Pulmonary artery endothelial cell (primary cell): ENCODE measurements around the gene TMEM61. TPM values are rescaled to one million over a fixed set of nuclear protein-coding genes. Genes with fewer than 3 reads are reported as not detected.
"Not testable (repeated sequence)": the region's sequence is repeated elsewhere in the genome, so short reads cannot be mapped to it uniquely, and the experiment has no call there.

Source experiments
- DNase-seq: peaks from one replicate; pipeline ENCODE4 v3.0.0-alpha.2; 2011; ENCODE audit warnings: low read depth, low spot score
- total RNA-seq: library from RNA; depleted of rRNA; stranded (reverse); fragments of >200 nt; gene quantifications from 2 replicates; pipeline ENCODE4 v1.2.3, GENCODE V29; 2014

The TMEM61 gene
- total RNA-seq = not detected in 2 replicates

DNA sequence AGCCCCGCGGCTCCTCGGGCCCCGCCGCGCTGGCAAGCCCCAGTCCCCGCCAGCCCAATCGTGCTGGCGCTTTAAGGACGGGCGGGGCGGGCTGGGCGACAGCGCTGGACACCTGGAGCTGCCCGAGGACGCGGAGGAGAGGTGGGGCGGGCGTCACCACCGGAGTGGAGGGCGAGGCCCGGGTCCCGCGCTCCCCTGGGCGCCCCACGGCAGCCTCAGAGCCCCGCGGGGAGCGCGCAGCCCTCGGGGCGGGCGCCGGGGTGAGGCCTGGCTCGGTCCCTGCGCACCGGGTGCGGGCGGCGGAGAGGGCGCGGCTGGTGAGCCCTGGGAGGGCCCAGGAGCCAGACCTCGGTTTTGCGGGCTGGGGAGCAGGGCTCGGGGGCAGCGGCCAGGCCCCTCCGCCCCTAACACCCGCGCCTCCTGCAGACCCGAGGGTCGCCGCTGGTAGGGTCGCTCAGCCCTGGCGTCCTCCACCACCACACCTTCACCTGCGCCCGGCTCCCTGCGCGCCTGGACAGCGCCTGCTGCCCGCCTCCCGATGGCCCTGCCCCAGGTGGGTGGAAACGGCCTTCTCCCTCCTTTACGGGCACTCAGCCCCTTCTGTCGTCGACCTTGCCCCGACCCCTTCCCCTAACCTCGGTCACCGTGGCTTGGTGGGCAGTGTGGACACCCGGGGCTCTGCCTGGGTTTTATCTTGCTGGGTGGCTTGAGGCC, at the start of gene TMEM61:
Gene TMEM61, plus strand, starts transcription at position 101 of the 714 bp plus-strand sequence. Its CDS starts 438 bp downstream, at position 539.
- DNase-seq = no peak

DNA sequence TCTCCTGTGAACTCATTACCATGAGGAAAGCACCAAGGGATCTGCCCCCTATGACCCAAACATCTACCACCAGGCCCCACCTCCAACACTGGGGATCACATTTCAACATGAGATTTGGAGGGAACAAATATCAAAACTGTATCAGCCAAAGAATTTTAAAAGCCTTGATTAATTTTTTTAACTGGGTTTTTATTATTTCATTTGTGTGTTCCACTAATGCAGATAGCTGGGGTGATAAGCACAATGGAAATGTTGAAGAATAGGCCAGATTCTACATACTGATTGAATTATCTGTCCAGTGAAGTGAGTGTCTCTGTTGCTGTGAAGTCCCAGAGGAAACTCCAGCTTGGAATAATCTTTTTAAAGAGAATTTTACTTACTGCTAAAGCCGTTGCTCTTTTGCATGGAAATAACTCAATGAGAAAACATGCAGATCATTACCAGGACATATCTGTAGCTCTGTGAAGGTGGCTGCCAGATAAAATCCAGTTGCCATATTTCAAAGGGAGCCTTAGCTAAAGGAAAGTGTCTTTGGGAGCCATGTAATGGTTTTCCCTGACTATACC, 49.1 kb upstream of the TMEM61 start:
- DNase-seq = no peak

GRCh38 chr1:54934081-54934480, 46.3 kb upstream of the TMEM61 start:
- not testable (repeated sequence) for DNase-seq

DNA sequence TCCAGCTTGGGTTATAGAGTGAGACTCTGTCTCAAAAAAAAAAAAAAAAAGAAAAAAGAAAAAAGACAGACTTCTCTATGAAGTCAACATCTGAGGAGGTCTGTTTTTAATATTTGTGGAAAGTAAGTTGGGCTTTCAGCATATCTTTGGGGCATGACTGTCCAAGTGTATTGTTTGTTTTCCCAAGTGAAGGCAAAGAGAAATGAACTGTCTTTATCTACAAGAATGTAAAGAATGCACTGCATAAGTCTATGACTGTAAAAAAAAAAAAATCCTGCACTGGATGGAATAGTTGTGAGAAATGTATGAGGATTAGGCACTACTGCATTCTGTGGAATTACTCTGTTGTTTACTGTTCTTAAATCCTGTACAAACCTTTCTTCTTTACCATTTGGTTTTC, 45.6 kb upstream of the TMEM61 start:
- DNase-seq = peak; percentile 35

- no peak for DNase-seq
Measured at GRCh38 chr1:54936791-54937190, 43.6 kb upstream of the TMEM61 start.

DNA sequence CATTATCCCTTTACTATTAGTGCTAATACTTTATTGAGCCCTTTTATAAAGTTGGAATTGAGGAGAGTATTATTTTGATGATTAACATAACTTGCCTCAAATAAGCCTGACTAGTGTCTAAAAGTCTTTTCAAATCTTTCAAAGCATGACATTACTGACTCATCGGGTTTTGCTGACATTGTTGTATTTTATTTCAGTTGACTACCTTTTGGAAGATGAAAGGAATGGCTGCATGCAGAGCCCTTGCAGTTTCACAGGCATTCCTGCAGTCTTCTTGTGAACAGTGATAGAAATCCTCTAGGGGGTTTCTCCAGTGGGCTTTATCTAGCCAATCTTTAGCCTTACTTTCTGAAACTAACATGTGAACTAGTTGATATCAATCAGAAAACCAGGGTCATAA, 43.0 kb upstream of the TMEM61 start:
- DNase-seq = no peak

DNA sequence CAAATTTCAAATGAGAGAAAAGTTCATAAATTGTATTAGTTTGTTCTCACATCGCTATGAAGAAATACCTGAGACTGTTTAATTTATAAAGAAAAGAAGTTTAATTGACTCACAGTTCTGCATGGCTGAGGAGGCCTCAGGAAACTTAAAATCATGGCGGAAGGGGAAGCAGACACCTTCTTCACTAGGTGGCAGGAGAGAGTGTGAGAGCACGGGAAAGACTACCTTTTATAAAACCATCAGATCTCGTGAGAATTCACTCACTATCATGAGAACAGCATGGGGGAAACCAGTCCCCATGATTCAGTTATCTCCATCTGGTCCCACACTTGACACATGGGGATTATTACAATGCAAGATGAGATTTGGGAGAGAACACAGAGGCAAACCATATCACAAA, 41.5 kb upstream of the TMEM61 start:
- not testable (repeated sequence) for DNase-seq

DNA sequence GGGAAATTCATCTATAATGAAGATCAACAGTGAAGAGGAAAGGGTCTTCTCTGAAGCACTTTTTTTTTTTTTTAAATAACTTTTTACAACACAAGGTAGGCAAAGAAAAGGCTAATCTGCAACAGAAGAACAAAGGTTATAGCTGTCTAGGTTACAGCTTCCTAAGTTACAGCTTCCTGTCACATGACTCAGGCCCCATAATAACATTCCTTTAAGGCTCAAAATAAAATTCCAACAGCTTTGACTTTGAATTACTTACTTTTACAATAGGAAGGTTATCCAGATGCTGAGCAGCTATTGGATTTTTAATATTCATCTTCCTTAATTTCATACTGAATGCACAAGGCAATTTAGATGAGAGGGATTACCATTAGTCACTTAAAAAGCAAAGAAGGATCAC, 40.4 kb upstream of the TMEM61 start:
- DNase-seq = no peak

- DNase-seq = no peak
Measured at GRCh38 chr1:54942976-54943375, 37.5 kb upstream of the TMEM61 start.

DNA sequence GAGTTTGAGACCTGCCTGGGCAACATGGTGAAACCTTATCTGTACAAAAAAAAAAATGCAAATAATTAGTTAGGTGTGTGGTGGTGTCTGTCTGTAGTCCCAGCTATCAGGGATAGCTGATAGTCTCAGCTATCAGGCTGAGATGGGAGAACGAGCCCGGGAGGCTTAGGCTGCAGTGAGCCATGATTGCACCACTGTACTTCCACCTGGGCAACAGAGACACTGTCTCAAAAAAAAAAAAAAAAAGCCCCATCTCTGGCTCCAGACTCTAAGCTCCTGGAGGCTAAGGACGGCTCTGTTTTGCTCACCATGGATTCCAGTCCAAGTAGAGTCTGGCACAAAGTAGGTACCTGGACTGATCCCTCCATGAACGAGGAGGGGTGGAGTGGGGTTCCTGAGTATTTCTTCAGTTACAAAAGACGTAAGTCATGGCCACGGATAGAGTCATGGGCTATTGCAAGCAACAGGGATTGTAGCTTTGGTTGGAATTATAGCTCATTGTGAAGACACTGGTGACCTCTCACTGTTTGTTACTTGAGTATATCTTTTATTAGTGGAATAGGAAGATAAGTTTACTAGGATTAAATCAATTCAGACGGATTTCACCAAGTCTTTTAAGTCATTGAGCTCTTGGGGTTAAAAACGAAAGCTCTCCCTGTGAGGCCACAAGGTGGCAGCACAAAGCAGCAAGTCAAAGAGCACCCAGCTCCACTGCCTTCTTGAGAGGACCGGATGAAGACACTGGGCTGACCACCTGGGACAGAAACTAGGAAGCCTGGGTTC, 35.6 kb upstream of the TMEM61 start:
- peak; percentile 57 for DNase-seq

- DNase-seq = no peak
Measured at GRCh38 chr1:54945393-54945936, 35.0 kb upstream of the TMEM61 start.

DNA sequence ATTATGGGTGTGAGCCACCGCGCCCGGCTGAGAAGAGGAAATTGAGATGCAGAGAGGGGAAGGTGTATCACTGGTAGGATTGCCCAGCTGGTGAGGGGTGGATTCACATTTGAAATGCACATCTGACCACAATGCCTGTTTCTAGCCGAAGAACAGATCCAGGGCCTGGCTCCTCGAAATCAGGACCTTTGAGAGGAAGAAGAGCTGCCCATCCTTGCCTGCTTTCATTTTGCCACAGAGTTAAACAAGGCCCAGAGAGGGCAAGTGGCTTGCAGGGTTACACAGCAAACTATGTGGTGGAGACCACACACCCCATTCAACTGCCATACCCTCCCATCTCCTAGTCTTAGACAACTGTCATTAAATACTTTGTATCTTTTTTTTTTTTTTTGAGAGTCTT, 32.9 kb upstream of the TMEM61 start:
- DNase-seq = no peak

GRCh38 chr1:54949053-54949452, 31.4 kb upstream of the TMEM61 start:
- DNase-seq = no peak

DNA sequence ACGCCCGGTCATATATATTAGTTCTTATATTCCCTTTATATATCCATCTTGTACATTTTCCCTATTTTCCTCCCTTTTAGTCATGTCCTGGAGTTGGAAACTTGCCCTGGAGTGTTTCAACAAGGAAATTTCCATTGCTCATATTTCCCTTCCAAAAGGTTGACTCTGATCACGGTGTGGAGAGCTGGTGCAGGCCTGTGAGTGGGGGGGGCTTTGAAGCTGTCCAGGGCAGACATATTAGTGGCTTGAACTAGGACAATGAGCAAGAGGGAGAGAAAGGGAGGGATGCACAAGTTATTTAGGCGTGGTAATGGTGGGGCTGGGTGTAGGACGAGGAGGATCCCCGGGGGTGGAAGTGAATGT, 30.4 kb upstream of the TMEM61 start:
- DNase-seq = peak; percentile 27

GRCh38 chr1:54950369-54951163, 29.9 kb upstream of the TMEM61 start:
- peak; percentile 37 for DNase-seq

DNA sequence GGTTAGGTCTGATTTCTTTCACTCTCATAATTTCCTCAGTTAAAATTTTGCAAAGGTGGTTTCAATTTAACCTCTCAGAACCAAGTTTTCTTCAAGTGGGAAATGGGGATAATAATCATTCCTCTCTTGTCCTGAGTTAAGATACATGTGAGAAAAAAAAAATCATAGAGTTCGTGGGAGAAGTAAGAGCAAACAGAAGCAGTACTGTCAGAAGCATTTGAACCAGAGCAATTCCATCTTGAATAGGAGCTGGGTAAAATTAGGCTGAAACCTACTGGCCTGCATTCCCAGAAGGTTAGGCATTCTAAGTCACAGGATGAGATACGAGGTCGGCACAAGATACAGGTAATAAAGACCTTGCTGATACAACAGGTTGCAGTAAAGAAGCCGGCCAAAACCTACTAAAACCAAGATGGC, 28.6 kb upstream of the TMEM61 start:
- DNase-seq = no peak

GRCh38 chr1:54952950-54953718, 27.3 kb upstream of the TMEM61 start:
- DNase-seq = no peak

- no peak for DNase-seq
Measured at GRCh38 chr1:54953846-54954245, 26.6 kb upstream of the TMEM61 start.

GRCh38 chr1:54955359-54955758, 25.1 kb upstream of the TMEM61 start:
- peak; percentile 76 for DNase-seq

- no peak for DNase-seq
Measured at GRCh38 chr1:54956726-54957125, 23.7 kb upstream of the TMEM61 start.

- no peak for DNase-seq
Measured at GRCh38 chr1:54959241-54959640, 21.2 kb upstream of the TMEM61 start.
